Neutrophil (primary cell): ENCODE measurements around the gene NOP58.

Experiments
- H3K27ac ChIP-seq: fragments of 200-600 bp; sonication (generic); 2 replicates; pipeline ENCODE4 v1.5.1; 2016; ENCODE audit warnings: mild to moderate bottlenecking, moderate library complexity
- H3K27me3 ChIP-seq: fragments of 200-600 bp; sonication (generic); 2 replicates; pipeline ENCODE4 v1.6.0; 2016; ENCODE audit warnings: mild to moderate bottlenecking
- H3K36me3 ChIP-seq: fragments of 200-600 bp; sonication (generic); 2 replicates; pipeline ENCODE4 v1.5.1; 2017
- H3K4me1 ChIP-seq, 2 experiments: fragments of 200-600 bp in 1 of 2; sonication (generic) in 1 of 2; 1 replicate in 1 of 2; 2 replicates in 1 of 2; pipeline versions ENCODE4 v1.5.1 to v1.6.1; 2013 to 2016; ENCODE audit warnings: low read depth in 1 of 2, low read length in 1 of 2, mild to moderate bottlenecking in 1 of 2, moderate library complexity in 1 of 2; ENCODE audit not compliant: control insufficient read depth in 1 of 2, insufficient read depth in 1 of 2
- H3K4me3 ChIP-seq, 2 experiments: fragments of 200-600 bp in 1 of 2; sonication (generic) in 1 of 2; 1 replicate in 1 of 2; 2 replicates in 1 of 2; pipeline ENCODE4 v1.5.1; 2013 to 2016; ENCODE audit warnings: low read depth in 1 of 2, low read length in 1 of 2, mild to moderate bottlenecking in 1 of 2, moderate library complexity in 1 of 2
- H3K9me3 ChIP-seq: fragments of 200-600 bp; sonication (generic); 2 replicates; pipeline ENCODE4 v1.5.1; 2016
- CTCF ChIP-seq: fragments of 200-600 bp; sonication (generic); IDR thresholded peaks from 2 replicates; pipeline ENCODE4 v1.5.1; 2016; ENCODE audit warnings: antibody characterized with exemption

NOP58 gene

GRCh38 chr2:202289394-202290204 lies 24.0 kb downstream of the NOP58 start:
- peaks cover 63% of the 10 kb centered on the region for H3K36me3 ChIP-seq
- no peaks in the 10 kb centered on the region for H3K27me3 ChIP-seq
- no peak overlapping the region for H3K4me3 ChIP-seq
- no peak for TF ChIP-seq CTCF
- no peaks in the 10 kb centered on the region for H3K4me1 ChIP-seq
- H3K27ac ChIP-seq, result no peak overlapping the region
- H3K9me3 ChIP-seq, result no peaks in the 10 kb centered on the region

DNA sequence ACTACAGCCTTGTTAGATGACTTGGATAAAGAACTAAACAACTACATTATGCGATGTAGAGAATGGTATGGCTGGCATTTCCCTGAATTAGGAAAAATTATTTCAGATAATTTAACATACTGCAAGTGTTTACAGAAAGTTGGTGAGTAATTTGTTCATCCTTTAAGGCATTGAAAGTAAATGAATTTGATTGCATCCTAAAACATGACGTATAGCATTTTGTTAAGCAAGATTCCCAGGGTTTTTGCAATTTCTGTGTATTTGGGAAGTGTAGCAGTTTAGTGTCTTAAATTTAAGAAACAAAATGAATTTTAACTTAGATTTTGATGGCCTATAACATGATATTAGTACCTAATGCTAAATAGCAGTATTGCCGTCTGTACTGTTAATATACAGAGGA lies 24.8 kb downstream of the NOP58 start:
- H3K36me3 ChIP-seq, result peaks cover 58% of the 10 kb centered on the region

DNA sequence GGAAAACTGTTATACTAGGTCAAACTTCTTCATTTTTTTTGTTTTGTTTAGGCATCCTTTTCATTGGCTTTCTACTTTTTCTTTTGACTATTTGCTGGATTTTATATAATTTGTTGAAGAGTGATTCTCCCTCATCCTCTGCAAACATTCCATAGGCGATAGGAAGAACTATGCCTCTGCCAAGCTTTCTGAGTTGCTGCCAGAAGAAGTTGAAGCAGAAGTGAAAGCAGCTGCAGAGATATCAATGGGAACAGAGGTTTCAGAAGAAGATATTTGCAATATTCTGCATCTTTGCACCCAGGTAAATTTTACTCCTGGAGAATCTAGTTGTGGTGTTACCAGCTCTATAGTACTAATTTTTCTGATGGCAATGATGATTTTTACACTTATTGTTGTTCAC lies 25.4 kb downstream of the NOP58 start:
- Histone ChIP-seq H3K9me3 (no peaks in the 10 kb centered on the region), H3K4me3 (no peak overlapping the region), H3K4me1 (no peaks in the 10 kb centered on the region), H3K27me3 (no peaks in the 10 kb centered on the region), H3K27ac (no peak overlapping the region), H3K36me3 (peaks cover 57% of the 10 kb centered on the region)
- TF ChIP-seq CTCF, result no peak

More for the DNA sequence above, 24.8 kb downstream of the NOP58 start:
- Histone ChIP-seq H3K27me3 (no peaks in the 10 kb centered on the region), H3K27ac (no peak overlapping the region), H3K9me3 (no peaks in the 10 kb centered on the region), H3K4me1 (no peaks in the 10 kb centered on the region), H3K4me3 (no peak overlapping the region)
- TF ChIP-seq CTCF, result no peak

GRCh38 chr2:202299712-202300111 lies 34.1 kb downstream of the NOP58 start:
- H3K4me1 ChIP-seq, result no peaks in the 10 kb centered on the region
- TF ChIP-seq CTCF, result no peak
- no peak overlapping the region for H3K4me3 ChIP-seq
- no peak overlapping the region for H3K27ac ChIP-seq
- peaks cover 66% of the 10 kb centered on the region for H3K36me3 ChIP-seq
- no peaks in the 10 kb centered on the region for H3K27me3 ChIP-seq
- H3K9me3 ChIP-seq, result no peaks in the 10 kb centered on the region

DNA sequence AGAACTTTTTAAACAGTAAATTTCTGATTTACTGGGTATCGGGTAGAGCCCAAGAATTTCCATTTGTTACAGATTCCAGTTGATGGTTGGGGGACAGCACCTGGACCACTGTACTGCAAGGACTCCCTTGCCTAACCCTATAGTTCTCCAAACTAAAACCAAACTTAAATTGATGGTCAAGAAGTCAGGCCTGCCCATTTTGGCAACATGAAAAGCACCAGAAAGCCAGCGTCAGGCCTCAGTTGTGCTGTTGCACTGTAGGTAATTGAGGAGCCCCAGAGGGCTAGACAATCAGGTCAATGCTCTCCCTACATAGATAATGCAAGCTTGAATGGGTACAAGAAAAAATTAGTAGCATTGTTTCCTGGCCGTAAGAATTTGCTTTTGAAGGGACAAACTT lies 40.5 kb downstream of the NOP58 start:
- Histone ChIP-seq H3K27ac (no peak overlapping the region), H3K9me3 (no peaks in the 10 kb centered on the region), H3K4me1 (no peaks in the 10 kb centered on the region), H3K36me3 (peaks cover 56% of the 10 kb centered on the region), H3K27me3 (no peaks in the 10 kb centered on the region), H3K4me3 (no peak overlapping the region)
- TF ChIP-seq CTCF, result no peak
